ENCODE data around the gene CUL4B. TPM values are rescaled to one million over a fixed set of nuclear protein-coding genes. Genes with fewer than 3 reads are reported as not detected.

The CUL4B gene
- total and polyA plus RNA-seq, 2 donors (not counting 1 experiment from before 2014, with no cell fraction given) = 39.3 to 57.0 TPM

DNA sequence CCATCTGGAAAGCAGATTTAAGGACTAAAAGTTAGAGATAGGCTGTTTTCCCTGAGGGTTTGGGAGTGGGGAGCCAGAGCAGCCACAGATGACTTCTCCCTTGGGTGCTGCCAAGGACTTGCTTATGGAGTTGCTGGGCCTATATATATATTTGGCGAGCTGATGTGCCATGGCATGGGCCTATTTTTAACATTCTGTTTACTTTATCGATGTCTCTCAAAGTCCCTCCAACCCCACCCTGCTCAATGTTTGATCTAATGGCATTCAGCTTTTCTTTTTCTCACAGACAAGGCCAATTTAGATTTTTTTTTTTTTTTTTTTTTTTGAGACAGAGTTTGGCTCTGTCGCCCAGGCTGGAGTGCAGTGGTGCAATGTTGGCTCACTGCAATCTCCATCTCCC, 6.1 kb upstream of the CUL4B start:
- no peak overlapping the region for H3K27ac ChIP-seq (ENCODE audit: insufficient read depth, low read length)
- H3K79me2 ChIP-seq (ENCODE audit: control insufficient read depth, insufficient read depth, low read length) = no peaks in the 10 kb centered on the region
- TF ChIP-seq EZH2 (IDR thresholded peaks at IDR 0.05; ENCODE audit: low read length, missing control alignments) = no peak
- TF ChIP-seq, protein P1, sequence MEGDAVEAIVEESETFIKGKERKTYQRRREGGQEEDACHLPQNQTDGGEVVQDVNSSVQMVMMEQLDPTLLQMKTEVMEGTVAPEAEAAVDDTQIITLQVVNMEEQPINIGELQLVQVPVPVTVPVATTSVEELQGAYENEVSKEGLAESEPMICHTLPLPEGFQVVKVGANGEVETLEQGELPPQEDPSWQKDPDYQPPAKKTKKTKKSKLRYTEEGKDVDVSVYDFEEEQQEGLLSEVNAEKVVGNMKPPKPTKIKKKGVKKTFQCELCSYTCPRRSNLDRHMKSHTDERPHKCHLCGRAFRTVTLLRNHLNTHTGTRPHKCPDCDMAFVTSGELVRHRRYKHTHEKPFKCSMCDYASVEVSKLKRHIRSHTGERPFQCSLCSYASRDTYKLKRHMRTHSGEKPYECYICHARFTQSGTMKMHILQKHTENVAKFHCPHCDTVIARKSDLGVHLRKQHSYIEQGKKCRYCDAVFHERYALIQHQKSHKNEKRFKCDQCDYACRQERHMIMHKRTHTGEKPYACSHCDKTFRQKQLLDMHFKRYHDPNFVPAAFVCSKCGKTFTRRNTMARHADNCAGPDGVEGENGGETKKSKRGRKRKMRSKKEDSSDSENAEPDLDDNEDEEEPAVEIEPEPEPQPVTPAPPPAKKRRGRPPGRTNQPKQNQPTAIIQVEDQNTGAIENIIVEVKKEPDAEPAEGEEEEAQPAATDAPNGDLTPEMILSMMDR (conservative IDR thresholded peaks at IDR 0.05 in 1 of 2, IDR thresholded peaks at IDR 0.05 in 1 of 2; ENCODE audit: low read depth in 1 of 2, low read length in 2 of 2) = no peak
- no peaks in the 10 kb centered on the region for H3K9me3 ChIP-seq (ENCODE audit: control insufficient read depth, insufficient read depth, low read depth, low read length)
- H2AFZ ChIP-seq (ENCODE audit: low read length) = no peak overlapping the region
- DNase-seq (ENCODE audit: low read depth in 2 of 2) = no peak
- no peaks in the 10 kb centered on the region for H3K4me1 ChIP-seq (ENCODE audit: control insufficient read depth, extremely low read depth, insufficient read depth, low read length)
- no peak overlapping the region for H3K4me3 ChIP-seq (replicated peaks in 1 of 4; ENCODE audit: control extremely low read depth in 1 of 4, insufficient read depth in 1 of 4, low read depth in 3 of 4, low read length in 4 of 4)
- no peaks in the 10 kb centered on the region for H4K20me1 ChIP-seq (ENCODE audit: control insufficient read depth, extremely low read depth, insufficient read depth, low read length)
- no peak overlapping the region for H3K4me2 ChIP-seq (ENCODE audit: extremely low read depth, insufficient read depth, low read length)
- H3K36me3 ChIP-seq (ENCODE audit: control insufficient read depth, insufficient read depth, low read length) = no peaks in the 10 kb centered on the region
- H3K27me3 ChIP-seq (ENCODE audit: control insufficient read depth, insufficient read depth, low read length) = no peaks in the 10 kb centered on the region
- H3K9ac ChIP-seq (ENCODE audit: insufficient read depth, low read length) = no peak overlapping the region

DNA sequence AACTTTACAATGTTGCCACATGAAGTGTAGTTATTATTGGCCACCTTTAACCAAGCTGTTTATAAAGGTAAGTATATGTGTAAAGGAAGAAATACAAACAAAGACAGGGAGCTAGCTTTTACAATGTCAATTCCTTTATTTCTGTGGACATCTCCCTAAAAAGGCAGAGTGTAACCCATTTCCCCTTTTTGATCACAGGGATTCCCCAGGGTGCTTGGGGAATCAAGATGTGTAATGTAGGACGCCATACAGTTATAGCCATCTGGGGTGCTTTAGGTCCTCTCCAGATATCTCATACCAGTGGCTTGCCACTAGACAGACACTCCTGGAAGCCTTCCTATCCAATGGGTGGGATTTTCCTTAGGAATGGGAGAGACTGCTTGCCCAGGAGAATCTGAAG, 4.2 kb upstream of the CUL4B start:
- Histone ChIP-seq H3K4me2 (ENCODE audit: extremely low read depth, insufficient read depth, low read length) (no peak overlapping the region), H3K27me3 (ENCODE audit: control insufficient read depth, insufficient read depth, low read length) (no peaks in the 10 kb centered on the region), H3K9me3 (ENCODE audit: control insufficient read depth, insufficient read depth, low read depth, low read length) (no peaks in the 10 kb centered on the region), H3K27ac (ENCODE audit: insufficient read depth, low read length) (no peak overlapping the region), H4K20me1 (ENCODE audit: control insufficient read depth, extremely low read depth, insufficient read depth, low read length) (no peaks in the 10 kb centered on the region), H3K4me3 (replicated peaks in 1 of 4; ENCODE audit: control extremely low read depth in 1 of 4, insufficient read depth in 1 of 4, low read depth in 3 of 4, low read length in 4 of 4) (no peak overlapping the region), H3K4me1 (ENCODE audit: control insufficient read depth, extremely low read depth, insufficient read depth, low read length) (no peaks in the 10 kb centered on the region), H3K79me2 (ENCODE audit: control insufficient read depth, insufficient read depth, low read length) (peaks cover 4% of the 10 kb centered on the region), H3K9ac (ENCODE audit: insufficient read depth, low read length) (no peak overlapping the region), H3K36me3 (ENCODE audit: control insufficient read depth, insufficient read depth, low read length) (no peaks in the 10 kb centered on the region), H2AFZ (ENCODE audit: low read length) (no peak overlapping the region)
- DNase-seq (ENCODE audit: low read depth in 2 of 2) = no peak
- TF ChIP-seq EZH2 (IDR thresholded peaks at IDR 0.05; ENCODE audit: low read length, missing control alignments) = no peak
- TF ChIP-seq, protein P1 (conservative IDR thresholded peaks at IDR 0.05 in 1 of 2, IDR thresholded peaks at IDR 0.05 in 1 of 2; ENCODE audit: low read depth in 1 of 2, low read length in 2 of 2) = no peak

DNA sequence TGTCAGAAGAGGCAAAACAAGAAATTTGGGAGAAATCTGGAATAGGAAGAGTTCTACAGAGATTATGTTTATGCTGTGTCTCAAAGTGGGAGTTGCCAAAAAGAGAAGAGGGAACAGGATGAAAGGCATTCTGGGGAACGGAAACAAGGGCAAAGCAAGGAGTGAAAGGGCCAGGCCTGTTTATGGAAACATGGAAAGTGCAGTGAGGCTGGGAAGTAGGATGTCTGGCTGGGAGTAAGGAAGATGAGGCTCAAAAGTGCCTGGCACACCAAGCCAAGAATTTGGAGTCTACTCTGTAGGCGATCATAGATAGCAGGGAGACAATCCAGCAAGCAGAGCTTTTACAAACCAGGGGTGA, 1.8 kb upstream of the CUL4B start:
- TF ChIP-seq, protein P1 (conservative IDR thresholded peaks at IDR 0.05 in 1 of 2, IDR thresholded peaks at IDR 0.05 in 1 of 2; ENCODE audit: low read depth in 1 of 2, low read length in 2 of 2) = no peak
- TF ChIP-seq EZH2 (IDR thresholded peaks at IDR 0.05; ENCODE audit: low read length, missing control alignments) = no peak
- no peaks in the 10 kb centered on the region for H3K27me3 ChIP-seq (ENCODE audit: control insufficient read depth, insufficient read depth, low read length)
- H2AFZ ChIP-seq (ENCODE audit: low read length) = peak overlapping the region; percentile 55
- no peak overlapping the region for H3K9ac ChIP-seq (ENCODE audit: insufficient read depth, low read length)
- H3K9me3 ChIP-seq (ENCODE audit: control insufficient read depth, insufficient read depth, low read depth, low read length) = no peaks in the 10 kb centered on the region
- no peaks in the 10 kb centered on the region for H3K4me1 ChIP-seq (ENCODE audit: control insufficient read depth, extremely low read depth, insufficient read depth, low read length)
- H3K4me3 ChIP-seq (replicated peaks in 1 of 4; ENCODE audit: control extremely low read depth in 1 of 4, insufficient read depth in 1 of 4, low read depth in 3 of 4, low read length in 4 of 4) = peak overlapping the region in 2 of 4 experiments; percentile 60 to 83
- no peaks in the 10 kb centered on the region for H3K36me3 ChIP-seq (ENCODE audit: control insufficient read depth, insufficient read depth, low read length)
- peaks cover 28% of the 10 kb centered on the region for H3K79me2 ChIP-seq (ENCODE audit: control insufficient read depth, insufficient read depth, low read length)
- peak overlapping the region; percentile 84 for H3K27ac ChIP-seq (ENCODE audit: insufficient read depth, low read length)
- H4K20me1 ChIP-seq (ENCODE audit: control insufficient read depth, extremely low read depth, insufficient read depth, low read length) = no peaks in the 10 kb centered on the region
- H3K4me2 ChIP-seq (ENCODE audit: extremely low read depth, insufficient read depth, low read length) = peak overlapping the region; percentile 13
- no peak for DNase-seq (ENCODE audit: low read depth in 2 of 2)

All from fibroblast of lung (primary cell).